Activated CD8-positive, alpha-beta T cell treated with anti-CD3 and anti-CD28 coated beads for 36 hours (primary cell): ENCODE data around the gene CCDC13. TPM values are rescaled to one million over a fixed set of nuclear protein-coding genes. Genes with fewer than 3 reads are reported as not detected.

Source experiments
- ATAC-seq: fragments of 200-7000 bp; cut with Tn5 transposase; one replicate; pipeline ENCODE4 v1.10.0; 2021; ENCODE audit warnings: mild to moderate bottlenecking, moderate library complexity
- CTCF ChIA-PET: fragments of 350-600 bp; sonication (Branson Sonifier 250); formaldehyde crosslinking; loops from one replicate; lab custom pipeline; 2021; ENCODE audit warnings: antibody characterized with exemption; lab: Charles Lee
- POLR2A ChIA-PET: fragments of 350-600 bp; sonication (Branson Sonifier 250); formaldehyde crosslinking; loops from one replicate; lab custom pipeline; 2021; ENCODE audit warnings: antibody characterized with exemption; lab: Charles Lee
- DNase-seq: peaks from one replicate; pipeline ENCODE4 v3.0.0-alpha.2; 2020
- H3K27ac Mint-ChIP-seq: one replicate; pipeline ENCODE4 v1.8.0; 2021; ENCODE audit warnings: mild to moderate bottlenecking, mixed read lengths
- H3K27me3 Mint-ChIP-seq: one replicate; pipeline ENCODE4 v1.8.0; 2021; ENCODE audit warnings: mixed read lengths
- H3K36me3 Mint-ChIP-seq: one replicate; pipeline ENCODE4 v1.8.0; 2021; ENCODE audit warnings: low read depth, mixed read lengths
- H3K4me1 Mint-ChIP-seq: one replicate; pipeline ENCODE4 v1.8.0; 2021; ENCODE audit warnings: low read depth, mixed read lengths
- H3K4me3 Mint-ChIP-seq: one replicate; pipeline ENCODE4 v1.8.0; 2021; ENCODE audit warnings: mild to moderate bottlenecking, moderate library complexity, mixed read lengths
- H3K9me3 Mint-ChIP-seq: one replicate; pipeline ENCODE4 v1.8.0; 2021; ENCODE audit warnings: mixed read lengths
- intact Hi-C: fragments of 100-400 bp; cut with micrococcal nuclease; formaldehyde crosslinking; loops from one replicate; pipeline ENCODE4 v1.10.0; 2022
- total RNA-seq, 2 experiments: library from RNA; stranded (reverse); gene quantifications; one replicate each; pipeline ENCODE4 v1.2.3, GENCODE V29; 2021
- TF ChIP-seq, protein P1 (sequence below): fragments of 200-600 bp; IDR thresholded peaks from one replicate; pipeline ENCODE4 v1.8.0; 2022; ENCODE audit warnings: antibody characterized with exemption, mild to moderate bottlenecking

The CCDC13 gene
- total RNA-seq, 2 experiments from 2014 or later = 0.29 TPM; not detected in 1

DNA sequence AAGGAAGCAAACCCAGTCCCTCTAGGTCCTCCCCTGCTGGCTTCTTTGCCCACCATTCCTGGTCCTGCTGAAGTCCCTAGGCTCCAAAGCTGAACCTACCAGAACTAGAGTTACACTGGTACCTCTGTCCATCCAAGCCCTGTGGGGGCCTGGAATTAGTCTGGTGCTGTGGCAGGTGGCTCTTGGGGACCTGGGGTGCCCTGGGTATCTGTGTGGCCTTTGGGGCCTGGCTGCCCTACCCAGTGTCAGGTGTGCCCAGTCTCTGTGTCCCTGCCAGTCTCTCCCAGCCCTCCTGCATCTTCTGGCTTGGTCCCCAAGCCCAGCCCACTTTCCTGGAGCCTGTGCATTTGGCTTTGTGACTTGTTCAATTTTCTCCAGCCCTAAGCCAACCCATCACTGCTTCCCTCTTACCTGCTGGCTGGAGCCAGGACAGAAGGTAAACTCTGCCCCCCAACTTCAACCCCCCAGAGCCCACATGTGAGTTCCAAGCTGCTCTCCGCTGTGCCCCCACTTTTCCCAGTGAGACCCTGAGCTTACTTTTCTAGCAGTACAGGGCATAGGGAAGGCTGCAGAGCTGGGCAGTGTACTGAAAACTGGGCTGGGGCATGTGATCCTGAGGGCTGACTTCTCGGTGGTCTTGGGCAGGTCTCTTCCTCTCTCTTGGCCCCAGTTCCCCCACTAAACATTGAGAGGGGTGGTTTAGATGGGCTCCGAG is 42.2 kb downstream of the CCDC13 start:
- H3K4me3 Mint-ChIP-seq = no peak overlapping the region
- H3K27me3 Mint-ChIP-seq = peaks cover under 1% of the 10 kb centered on the region
- no peak overlapping the region for H3K27ac Mint-ChIP-seq
- no peaks in the 10 kb centered on the region for H3K36me3 Mint-ChIP-seq
- ChIA-PET CTCF (interaction anchor here (0.7 kb wide), 1 partner anchor 233 kb away, joined by 3 read pairs; no protein-coding TSS in a partner anchor), POLR2A (no interaction called here)
- ATAC-seq = no peak
- no peak for DNase-seq
- intact Hi-C loops = no loop called here
- no peaks in the 10 kb centered on the region for H3K9me3 Mint-ChIP-seq
- no peaks in the 10 kb centered on the region for H3K4me1 Mint-ChIP-seq
- TF ChIP-seq, protein P1, sequence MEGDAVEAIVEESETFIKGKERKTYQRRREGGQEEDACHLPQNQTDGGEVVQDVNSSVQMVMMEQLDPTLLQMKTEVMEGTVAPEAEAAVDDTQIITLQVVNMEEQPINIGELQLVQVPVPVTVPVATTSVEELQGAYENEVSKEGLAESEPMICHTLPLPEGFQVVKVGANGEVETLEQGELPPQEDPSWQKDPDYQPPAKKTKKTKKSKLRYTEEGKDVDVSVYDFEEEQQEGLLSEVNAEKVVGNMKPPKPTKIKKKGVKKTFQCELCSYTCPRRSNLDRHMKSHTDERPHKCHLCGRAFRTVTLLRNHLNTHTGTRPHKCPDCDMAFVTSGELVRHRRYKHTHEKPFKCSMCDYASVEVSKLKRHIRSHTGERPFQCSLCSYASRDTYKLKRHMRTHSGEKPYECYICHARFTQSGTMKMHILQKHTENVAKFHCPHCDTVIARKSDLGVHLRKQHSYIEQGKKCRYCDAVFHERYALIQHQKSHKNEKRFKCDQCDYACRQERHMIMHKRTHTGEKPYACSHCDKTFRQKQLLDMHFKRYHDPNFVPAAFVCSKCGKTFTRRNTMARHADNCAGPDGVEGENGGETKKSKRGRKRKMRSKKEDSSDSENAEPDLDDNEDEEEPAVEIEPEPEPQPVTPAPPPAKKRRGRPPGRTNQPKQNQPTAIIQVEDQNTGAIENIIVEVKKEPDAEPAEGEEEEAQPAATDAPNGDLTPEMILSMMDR = no peak

DNA sequence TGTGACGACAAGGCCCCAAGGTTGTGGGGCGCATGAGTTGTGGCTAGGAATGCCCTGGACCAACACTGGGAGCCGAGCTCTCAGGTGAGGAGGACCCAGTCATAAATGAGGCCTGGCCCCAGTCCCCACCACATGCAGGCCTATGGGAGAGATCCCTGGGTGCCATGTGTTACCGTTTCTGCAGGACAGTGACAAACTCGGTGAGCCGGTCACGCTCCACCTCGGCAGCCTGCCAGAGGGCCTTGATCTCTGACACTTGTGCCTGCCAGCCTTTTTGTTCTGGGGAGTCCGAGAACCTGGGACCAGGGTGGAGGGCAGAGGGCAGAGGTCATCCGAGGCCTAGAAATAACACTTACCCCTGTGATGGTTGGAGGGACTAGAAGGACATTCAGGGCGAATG is 42.8 kb downstream of the CCDC13 start:
- TF ChIP-seq, protein P1 = no peak
- H3K9me3 Mint-ChIP-seq = no peaks in the 10 kb centered on the region
- H3K27me3 Mint-ChIP-seq = peaks cover 5% of the 10 kb centered on the region
- intact Hi-C loops = no loop called here
- ChIA-PET CTCF (no interaction called here), POLR2A (no interaction called here)
- H3K36me3 Mint-ChIP-seq = no peaks in the 10 kb centered on the region
- no peak overlapping the region for H3K27ac Mint-ChIP-seq
- H3K4me3 Mint-ChIP-seq = no peak overlapping the region
- DNase-seq (no peak), ATAC-seq (no peak)
- no peaks in the 10 kb centered on the region for H3K4me1 Mint-ChIP-seq

DNA sequence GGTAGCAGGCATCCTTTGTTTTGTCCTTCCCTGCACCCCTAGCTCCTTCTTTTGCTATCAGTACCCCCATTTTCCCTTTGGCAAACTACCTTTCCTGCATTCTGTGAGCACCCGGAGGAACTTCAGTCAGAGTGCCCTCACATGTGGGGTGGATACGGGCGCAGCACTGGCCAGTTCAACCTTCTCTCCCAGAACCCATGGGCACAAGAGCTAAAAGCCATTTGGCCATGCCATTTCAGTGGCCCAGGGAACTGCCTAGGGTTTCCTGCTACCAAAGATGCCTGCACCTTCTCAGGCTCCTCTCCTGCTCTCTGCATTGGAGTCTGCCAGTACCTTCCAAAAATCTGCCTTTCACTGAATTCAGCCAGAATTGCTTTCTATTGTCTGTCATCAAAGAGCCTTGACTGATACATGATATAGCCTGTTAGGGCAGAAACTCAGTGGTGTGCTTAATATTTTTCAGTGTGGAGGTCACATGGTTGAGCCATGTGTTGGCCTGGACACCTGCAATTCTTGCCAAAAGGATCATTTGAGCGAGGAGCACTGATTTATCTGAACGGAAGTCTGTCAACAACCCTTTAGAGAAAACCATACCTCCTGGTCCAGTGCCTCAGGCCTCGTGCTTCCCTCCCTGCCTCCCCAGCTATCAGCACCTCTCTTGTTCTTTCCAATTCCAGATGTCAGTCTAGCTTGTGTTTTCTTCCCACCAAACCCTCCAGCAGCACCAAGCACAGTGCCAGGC is 43.5 kb downstream of the CCDC13 start:
- H3K9me3 Mint-ChIP-seq = no peaks in the 10 kb centered on the region
- no peak for ATAC-seq
- intact Hi-C loops = no loop called here
- CTCF ChIA-PET = interaction anchor here (1.2 kb wide), 1 partner anchor 12 kb away, joined by 3 read pairs; no protein-coding TSS in a partner anchor
- DNase-seq = no peak
- no peak overlapping the region for H3K27ac Mint-ChIP-seq
- H3K36me3 Mint-ChIP-seq = no peaks in the 10 kb centered on the region
- peaks cover 5% of the 10 kb centered on the region for H3K27me3 Mint-ChIP-seq
- TF ChIP-seq, protein P1 = no peak
- POLR2A ChIA-PET = no interaction called here
- no peak overlapping the region for H3K4me3 Mint-ChIP-seq
- H3K4me1 Mint-ChIP-seq = no peaks in the 10 kb centered on the region

DNA sequence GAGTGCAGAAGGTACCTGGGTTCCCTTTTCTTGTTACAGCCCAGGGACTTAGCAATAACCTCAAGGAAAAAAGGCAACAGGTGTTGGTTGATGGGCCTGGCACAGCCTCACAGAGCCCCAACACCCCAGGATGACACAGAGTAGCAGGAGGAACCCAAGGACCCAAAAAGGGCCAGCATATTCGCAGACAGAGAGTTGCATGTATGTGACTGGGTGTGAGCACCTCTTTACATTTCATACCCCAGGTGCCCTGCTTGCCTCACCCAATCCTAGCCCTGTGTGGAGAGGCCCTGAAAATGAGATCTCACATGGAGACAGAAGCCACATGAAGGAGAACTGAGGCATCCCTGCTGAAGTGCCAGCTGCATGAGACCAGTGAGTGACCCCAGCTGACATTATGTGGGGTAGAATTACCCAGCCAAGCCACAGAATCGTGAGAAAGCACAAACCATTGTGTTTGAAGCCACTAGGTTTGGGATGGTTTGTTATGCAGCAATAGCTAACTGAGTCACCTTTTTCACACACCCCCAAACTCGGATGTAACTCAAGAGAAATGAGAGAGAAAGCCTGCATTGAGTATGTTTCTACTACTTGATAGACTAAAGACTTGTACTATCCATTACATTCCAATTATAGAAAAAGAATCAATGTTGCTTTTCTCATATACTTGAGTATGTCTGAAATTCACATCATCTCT is 44.2 kb downstream of the CCDC13 start:
- DNase-seq (no peak), ATAC-seq (no peak)
- H3K4me1 Mint-ChIP-seq = no peaks in the 10 kb centered on the region
- TF ChIP-seq, protein P1 = no peak
- intact Hi-C loops = no loop called here
- no peaks in the 10 kb centered on the region for H3K9me3 Mint-ChIP-seq
- peaks cover 7% of the 10 kb centered on the region for H3K27me3 Mint-ChIP-seq
- no peaks in the 10 kb centered on the region for H3K36me3 Mint-ChIP-seq
- ChIA-PET POLR2A (no interaction called here), CTCF (interaction anchor here (1.2 kb wide), 1 partner anchor 13 kb away, joined by 3 read pairs; no protein-coding TSS in a partner anchor)
- H3K4me3 Mint-ChIP-seq = no peak overlapping the region
- H3K27ac Mint-ChIP-seq = no peak overlapping the region
